Right lobe of liver (tissue), 6 donors: Measurements from ENCODE around the gene PTEN. TPM values are rescaled to one million over a fixed set of nuclear protein-coding genes. Genes with fewer than 3 reads are reported as not detected.

Experiments used
- ATAC-seq, 4 donors: fragments of 200-7000 bp; cut with Tn5 transposase; one replicate each; pipeline ENCODE4 v1.9.1; 2020; ENCODE audit warnings: mild to moderate bottlenecking in 4 of 4, moderate library complexity in 4 of 4
- DNase-seq, 3 donors: peaks; one replicate each; pipeline ENCODE4 v3.0.0-alpha.2; 2020
- H3K27ac ChIP-seq, 3 donors: fragments of 200-600 bp; one replicate each; pipeline ENCODE4 v1.8.0; 2022
- H3K27me3 ChIP-seq, 2 donors: fragments of 200-600 bp; one replicate each; pipeline ENCODE4 v1.8.0; 2022
- H3K36me3 ChIP-seq, 4 donors: fragments of 200-600 bp; sonication (generic) in 1 of 4; one replicate each; pipeline versions ENCODE4 v1.5.1 to v1.8.0; 2017 to 2022; ENCODE audit warnings: control low read depth in 1 of 4
- H3K4me1 ChIP-seq, 4 donors: fragments of 200-600 bp; sonication (generic) in 1 of 4; one replicate each; pipeline versions ENCODE4 v1.5.1 to v1.8.0; 2017 to 2022; ENCODE audit warnings: control low read depth in 1 of 4
- H3K4me3 ChIP-seq, 3 donors: fragments of 200-600 bp; one replicate each; pipeline ENCODE4 v1.8.0; 2022
- H3K9me3 ChIP-seq, 4 donors: fragments of 200-600 bp; sonication (generic) in 1 of 4; one replicate each; pipeline versions ENCODE4 v1.5.1 to v1.8.0; 2017 to 2022; ENCODE audit warnings: control low read depth in 1 of 4
- CTCF ChIP-seq, 4 donors: fragments of 200-600 bp in 3 of 4; fragments of 450-650 bp in 1 of 4; IDR thresholded peaks; one replicate each; pipeline versions ENCODE4 v1.5.1 to v1.8.0; 2016 to 2022; ENCODE audit warnings: antibody characterized with exemption in 4 of 4, mild to moderate bottlenecking in 2 of 4
- POLR2A ChIP-seq: fragments of 450-650 bp; IDR thresholded peaks from one replicate; pipeline ENCODE4 v1.6.1; 2017; ENCODE audit warnings: antibody characterized with exemption, mild to moderate bottlenecking
- WGBS: methylation state at CpG from one replicate; pipeline ENCODE4 v1.1.6; 2018; ENCODE audit warnings: low coverage, low lambda C conversion rate; ENCODE audit not compliant: insufficient coverage; ENCODE audit errors: missing lambda C conversion rate; 5-methylcytosine and 5-hydroxymethylcytosine counted together
- intact Hi-C, 2 donors: fragments of 100-400 bp; cut with DNase I; formaldehyde crosslinking; loops; one replicate each; pipeline versions ENCODE4 v1.11.2 to v1.14.1; 2022
- total RNA-seq, 6 experiments: library from RNA; depleted of rRNA in 2 of 6; stranded (reverse); fragments of >200 nt in 2 of 6; fragmentation: NEBNext Ultra II Directional in 3 of 6; extraction: Animal tissue kit (Norgen Biotek cat#: 25700) in 3 of 6; gene quantifications; one replicate each; pipeline versions ENCODE4 v1.1.0 to v1.2.4, GENCODE V29; 2016 to 2023
- donor health status: DM: no; HTN: yes; CAD: no.
- donor health status: DM: no; HTN: no; CAD: no.
- donor health status: DM: no; HTN: no; CAD: no.
- donor health status: DM: no; HTN: yes; CAD: no.
- donor health status: DM: no; HTN: yes; CAD: no.

The PTEN gene
- total RNA-seq, 6 experiments from 2014 or later, result 37.5 to 73.7 (median 50.4) TPM

GRCh38 chr10:87931836-87932230 is 68.4 kb downstream of the PTEN start:
- Histone ChIP-seq H3K4me1 (peaks cover 0 to 40% (median 15%) of the 10 kb centered on the region in 4 donors), H3K27me3 (no peaks in the 10 kb centered on the region), H3K4me3 (no peak overlapping the region), H3K36me3 (peaks cover 0 to 12% (median 8%) of the 10 kb centered on the region in 4 donors), H3K9me3 (no peaks in the 10 kb centered on the region), H3K27ac (no peak overlapping the region)
- no peak for TF ChIP-seq POLR2A
- no peak for TF ChIP-seq CTCF (IDR thresholded peaks at IDR 0.05)
- intact Hi-C loops, result no loop called here
- ATAC-seq, result no peak
- no peak for DNase-seq

- H3K27ac ChIP-seq, result no peak overlapping the region
- no peak for DNase-seq
- intact Hi-C loops, result no loop called here
- H3K4me1 ChIP-seq, result peaks cover 0 to 16% (median 3%) of the 10 kb centered on the region in 4 donors
- no peaks in the 10 kb centered on the region for H3K27me3 ChIP-seq
- H3K36me3 ChIP-seq, result peaks cover 0 to 14% (median 5%) of the 10 kb centered on the region in 4 donors
- H3K9me3 ChIP-seq, result no peaks in the 10 kb centered on the region
- ATAC-seq, result no peak
- 68% methylated on average over 3 of the region's 3 CpGs for WGBS
- no peak overlapping the region for H3K4me3 ChIP-seq
- no peak for TF ChIP-seq CTCF (IDR thresholded peaks at IDR 0.05)
- no peak for TF ChIP-seq POLR2A
Measured at GRCh38 chr10:87935290-87936141, 72.1 kb downstream of the PTEN start.

- intact Hi-C loops, result no loop called here
- no peak overlapping the region for H3K27ac ChIP-seq
- whole genome bisulfite sequencing, result 88% methylated on average over 6 of the region's 6 CpGs
- peaks cover 0 to 9% (median 2%) of the 10 kb centered on the region in 4 donors for H3K4me1 ChIP-seq
- H3K27me3 ChIP-seq, result no peaks in the 10 kb centered on the region
- DNase-seq (no peak), ATAC-seq (no peak)
- no peak overlapping the region for H3K4me3 ChIP-seq
- TF ChIP-seq CTCF (IDR thresholded peaks at IDR 0.05) (no peak), POLR2A (no peak)
- H3K36me3 ChIP-seq, result peaks cover 0 to 16% (median 4%) of the 10 kb centered on the region in 4 donors
- no peaks in the 10 kb centered on the region for H3K9me3 ChIP-seq
Measured at GRCh38 chr10:87940210-87940609, 76.8 kb downstream of the PTEN start.

GRCh38 chr10:87942884-87943527 is 79.6 kb downstream of the PTEN start:
- ATAC-seq, result no peak
- Histone ChIP-seq H3K27ac (no peak overlapping the region), H3K9me3 (no peaks in the 10 kb centered on the region), H3K27me3 (no peaks in the 10 kb centered on the region), H3K36me3 (peaks cover 0 to 9% (median 5%) of the 10 kb centered on the region in 4 donors), H3K4me1 (peaks cover 0 to 3% (median 0%) of the 10 kb centered on the region in 4 donors), H3K4me3 (no peak overlapping the region)
- WGBS, result 85% methylated on average over 1 of the region's 1 CpG
- TF ChIP-seq CTCF (IDR thresholded peaks at IDR 0.05) (no peak), POLR2A (no peak)
- DNase-seq, result no peak
- intact Hi-C loops, result no loop called here
